ENCODE results near the gene ARHGAP6. TPM values are rescaled to one million over a fixed set of nuclear protein-coding genes. Genes with fewer than 3 reads are reported as not detected.

ARHGAP6 gene
- total RNA-seq, 1 experiment from 2014 or later, result 0.07 TPM

DNA sequence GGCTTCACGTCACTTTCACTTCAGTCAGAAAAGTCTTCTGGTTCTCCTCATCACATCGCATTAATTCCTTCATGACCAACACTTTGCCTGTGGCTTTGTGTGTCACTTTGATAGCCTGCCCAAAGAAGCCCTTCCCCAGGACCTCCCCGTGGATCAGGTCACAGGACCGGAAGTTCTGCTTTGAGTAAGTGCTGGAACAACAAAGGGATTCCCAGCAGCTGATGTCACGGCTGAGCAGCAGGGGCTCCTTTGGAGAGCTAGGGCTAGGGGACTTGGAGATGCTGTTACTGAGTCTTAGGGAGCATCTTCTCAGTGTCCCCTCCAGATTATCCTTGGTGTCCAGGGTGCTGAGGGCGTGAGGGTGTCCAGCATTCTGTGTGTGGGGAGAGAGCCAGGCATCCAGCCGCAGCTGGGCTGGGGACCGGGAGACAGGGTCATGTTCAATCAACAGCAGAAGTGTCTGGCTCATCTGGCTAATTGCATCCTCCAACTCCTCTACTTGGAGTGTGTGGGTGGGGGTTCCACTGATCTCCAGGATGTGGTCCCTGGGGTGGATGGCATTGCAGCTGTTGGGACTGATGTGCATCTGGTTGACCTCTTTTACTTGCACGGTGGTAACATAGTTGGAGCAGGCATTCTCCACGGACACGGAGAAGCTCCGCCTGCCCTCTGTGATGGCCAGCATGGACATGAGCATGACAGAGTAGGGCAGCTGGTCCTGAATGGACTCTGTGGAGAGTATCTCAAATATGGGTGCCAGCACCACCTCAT is 39.2 kb upstream of the ARHGAP6 start:
- DNase-seq, result peak; percentile 34
- Histone ChIP-seq H3K9ac (ENCODE audit: extremely low read depth, insufficient read length, low read length) (no peak overlapping the region), H3K4me2 (ENCODE audit: insufficient read depth, insufficient read length, low read length) (no peak overlapping the region), H3K4me1 (ENCODE audit: insufficient read depth, low read length) (no peaks in the 10 kb centered on the region), H3T11ph (ENCODE audit: low read length) (no peak overlapping the region), H4K20me1 (ENCODE audit: control insufficient read depth, insufficient read depth, insufficient read length) (no peaks in the 10 kb centered on the region), H4K5ac (ENCODE audit: insufficient read length, low read depth, low read length) (no peak overlapping the region), H3K14ac (ENCODE audit: insufficient read depth, low read length) (no peak overlapping the region), H3K9me3 (ENCODE audit: control insufficient read depth, low read depth, low read length) (no peaks in the 10 kb centered on the region), H2AFZ (ENCODE audit: low read length) (no peak overlapping the region), H2BK20ac (ENCODE audit: low read depth, low read length, poor library complexity, severe bottlenecking) (no peak overlapping the region), H4K8ac (replicated peaks; ENCODE audit: insufficient read length, low read depth, low read length) (no peak overlapping the region), H2BK15ac (ENCODE audit: low read depth, low read length) (no peak overlapping the region), H3K79me2 (ENCODE audit: insufficient read depth, low read length) (no peaks in the 10 kb centered on the region), H3K4ac (ENCODE audit: low read depth, low read length) (no peak overlapping the region), H4K91ac (ENCODE audit: insufficient read length, low read depth, low read length) (no peak overlapping the region), H3K27ac (ENCODE audit: insufficient read length, low read depth, low read length) (no peak overlapping the region), H3K18ac (ENCODE audit: insufficient read length, low read depth, low read length) (no peak overlapping the region), H3K56ac (ENCODE audit: insufficient read length, low read depth, low read length) (no peak overlapping the region), H3K23me2 (ENCODE audit: insufficient read length, low read depth, low read length, poor library complexity, severe bottlenecking) (no peaks in the 10 kb centered on the region), H3K79me1 (ENCODE audit: insufficient read depth, low read depth, low read length, poor library complexity, severe bottlenecking) (no peaks in the 10 kb centered on the region), H3K23ac (ENCODE audit: insufficient read length, low read depth, low read length) (no peak overlapping the region), H2BK120ac (ENCODE audit: low read depth, low read length, poor library complexity, severe bottlenecking) (no peak overlapping the region), H2AK5ac (ENCODE audit: insufficient read length, low read length) (no peak overlapping the region), H2BK12ac (ENCODE audit: insufficient read length, low read depth, low read length) (no peak overlapping the region), H2BK5ac (ENCODE audit: insufficient read length, low read length) (no peak overlapping the region), H3K27me3 (ENCODE audit: insufficient read depth, low read length) (no peaks in the 10 kb centered on the region)
- WGBS (ENCODE audit: extremely low coverage, insufficient read length, low lambda C conversion rate), result no CpG with 5 or more reads among the region's 12 CpGs
- Mint-ChIP-seq H3K27ac (no peak overlapping the region), H3K4me1 (peaks cover 0 to 2% of the 10 kb centered on the region in 2 experiments; a peak in 2 of 4 replicates), H3K36me3 (ENCODE audit: insufficient read depth in 1 of 3, low read depth in 3 of 3) (peaks cover 0 to 5% (median 4%) of the 10 kb centered on the region in 3 experiments; a peak in 4 of 7 replicates), H3K4me3 (no peak overlapping the region), H3K27me3 (ENCODE audit: low read depth) (peaks cover 10% of the 10 kb centered on the region), H3K9me3 (peaks cover 54 to 61% of the 10 kb centered on the region in 2 experiments)
- TF ChIP-seq, protein P1, sequence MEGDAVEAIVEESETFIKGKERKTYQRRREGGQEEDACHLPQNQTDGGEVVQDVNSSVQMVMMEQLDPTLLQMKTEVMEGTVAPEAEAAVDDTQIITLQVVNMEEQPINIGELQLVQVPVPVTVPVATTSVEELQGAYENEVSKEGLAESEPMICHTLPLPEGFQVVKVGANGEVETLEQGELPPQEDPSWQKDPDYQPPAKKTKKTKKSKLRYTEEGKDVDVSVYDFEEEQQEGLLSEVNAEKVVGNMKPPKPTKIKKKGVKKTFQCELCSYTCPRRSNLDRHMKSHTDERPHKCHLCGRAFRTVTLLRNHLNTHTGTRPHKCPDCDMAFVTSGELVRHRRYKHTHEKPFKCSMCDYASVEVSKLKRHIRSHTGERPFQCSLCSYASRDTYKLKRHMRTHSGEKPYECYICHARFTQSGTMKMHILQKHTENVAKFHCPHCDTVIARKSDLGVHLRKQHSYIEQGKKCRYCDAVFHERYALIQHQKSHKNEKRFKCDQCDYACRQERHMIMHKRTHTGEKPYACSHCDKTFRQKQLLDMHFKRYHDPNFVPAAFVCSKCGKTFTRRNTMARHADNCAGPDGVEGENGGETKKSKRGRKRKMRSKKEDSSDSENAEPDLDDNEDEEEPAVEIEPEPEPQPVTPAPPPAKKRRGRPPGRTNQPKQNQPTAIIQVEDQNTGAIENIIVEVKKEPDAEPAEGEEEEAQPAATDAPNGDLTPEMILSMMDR (conservative IDR thresholded peaks at IDR 0.05), result no peak

Measured in H9 (cell line).